Activated CD4-positive, alpha-beta memory T cell treated with anti-CD3 and anti-CD28 coated beads for 36 hours (primary cell): Measurements from ENCODE around the gene PTGIS. TPM values are rescaled to one million over a fixed set of nuclear protein-coding genes. Genes with fewer than 3 reads are reported as not detected.

ENCODE experiments used
- CTCF ChIA-PET: fragments of 350-600 bp; sonication (Branson Sonifier 250); formaldehyde crosslinking; loops from one replicate; lab custom pipeline; 2021; ENCODE audit warnings: antibody characterized with exemption, inconsistent platforms; lab: Charles Lee
- POLR2A ChIA-PET: fragments of 350-600 bp; sonication (Branson Sonifier 250); formaldehyde crosslinking; loops from one replicate; lab custom pipeline; 2021; ENCODE audit warnings: antibody characterized with exemption; lab: Charles Lee
- DNase-seq: peaks from one replicate; pipeline ENCODE4 v3.0.0-alpha.2; 2020
- H3K27ac Mint-ChIP-seq: one replicate; pipeline ENCODE4 v1.8.0; 2021; ENCODE audit warnings: mixed read lengths
- H3K27me3 Mint-ChIP-seq: one replicate; pipeline ENCODE4 v1.8.0; 2021; ENCODE audit warnings: mixed read lengths
- H3K36me3 Mint-ChIP-seq: one replicate; pipeline ENCODE4 v1.8.0; 2021; ENCODE audit warnings: mixed read lengths
- H3K4me1 Mint-ChIP-seq: one replicate; pipeline ENCODE4 v1.8.0; 2021; ENCODE audit warnings: low read depth, mixed read lengths
- H3K4me3 Mint-ChIP-seq: one replicate; pipeline ENCODE4 v1.8.0; 2021; ENCODE audit warnings: mild to moderate bottlenecking, mixed read lengths
- H3K9me3 Mint-ChIP-seq: one replicate; pipeline ENCODE4 v1.8.0; 2021; ENCODE audit warnings: mixed read lengths
- intact Hi-C: fragments of 100-400 bp; cut with micrococcal nuclease; formaldehyde crosslinking; loops from one replicate; pipeline ENCODE4 v1.15.1; 2023
- total RNA-seq, 2 experiments: library from RNA; stranded (reverse); gene quantifications; one replicate each; pipeline ENCODE4 v1.2.3, GENCODE V29; 2021

PTGIS gene
- total RNA-seq, 2 experiments from 2014 or later, result 1.8 TPM

DNA sequence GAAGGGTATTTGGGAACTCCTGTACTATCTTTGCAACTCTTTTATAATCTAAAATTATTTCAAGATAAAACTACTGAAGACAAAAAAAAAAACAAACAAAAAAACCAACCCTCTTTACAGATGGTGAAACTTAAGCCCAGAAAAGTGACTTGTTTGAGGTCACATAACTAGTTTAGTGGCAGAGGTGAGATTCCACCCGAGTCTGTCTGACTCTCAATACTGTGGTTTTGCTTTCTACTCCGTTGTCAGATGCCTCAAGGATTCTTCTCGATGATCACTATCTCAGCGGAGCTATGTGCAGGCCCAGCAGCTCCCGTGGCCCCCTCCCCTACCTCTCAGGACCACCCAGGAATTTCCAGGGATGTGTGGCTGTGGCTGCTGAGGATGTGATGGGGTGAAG, 49.4 kb downstream of the PTGIS start:
- no peak overlapping the region for H3K4me3 Mint-ChIP-seq
- no peak for DNase-seq
- no peak overlapping the region for H3K27ac Mint-ChIP-seq
- CTCF ChIA-PET, result interaction anchor here (1.9 kb wide), 1 partner anchor 10 kb away, joined by 6 read pairs; no protein-coding TSS in a partner anchor
- intact Hi-C loops, result no loop called here
- POLR2A ChIA-PET, result no interaction called here
- H3K4me1 Mint-ChIP-seq, result no peaks in the 10 kb centered on the region
- H3K36me3 Mint-ChIP-seq, result no peaks in the 10 kb centered on the region
- no peaks in the 10 kb centered on the region for H3K9me3 Mint-ChIP-seq
- H3K27me3 Mint-ChIP-seq, result peaks cover 20% of the 10 kb centered on the region

DNA sequence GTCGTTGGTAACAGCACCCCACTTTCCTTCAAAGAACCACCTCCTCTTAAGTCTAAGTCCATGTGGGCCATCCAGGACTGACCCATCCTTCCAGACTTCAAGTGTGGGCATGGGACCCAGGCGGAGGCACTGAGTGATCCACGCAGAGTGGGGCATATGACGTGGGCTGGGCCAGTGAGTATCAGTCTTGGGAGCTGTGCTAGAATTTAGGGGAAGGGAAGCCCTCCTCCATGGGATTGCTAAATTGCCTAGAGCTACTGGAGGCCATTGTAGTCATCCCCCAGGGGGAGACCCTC, 50.2 kb downstream of the PTGIS start:
- CTCF ChIA-PET, result interaction anchor here (1.9 kb wide), 1 partner anchor 9 kb away, joined by 6 read pairs; no protein-coding TSS in a partner anchor
- intact Hi-C loops, result no loop called here
- Mint-ChIP-seq H3K27me3 (peaks cover 17% of the 10 kb centered on the region), H3K4me1 (no peaks in the 10 kb centered on the region), H3K36me3 (no peaks in the 10 kb centered on the region), H3K9me3 (no peaks in the 10 kb centered on the region), H3K27ac (no peak overlapping the region), H3K4me3 (no peak overlapping the region)
- no peak for DNase-seq
- POLR2A ChIA-PET, result no interaction called here

DNA sequence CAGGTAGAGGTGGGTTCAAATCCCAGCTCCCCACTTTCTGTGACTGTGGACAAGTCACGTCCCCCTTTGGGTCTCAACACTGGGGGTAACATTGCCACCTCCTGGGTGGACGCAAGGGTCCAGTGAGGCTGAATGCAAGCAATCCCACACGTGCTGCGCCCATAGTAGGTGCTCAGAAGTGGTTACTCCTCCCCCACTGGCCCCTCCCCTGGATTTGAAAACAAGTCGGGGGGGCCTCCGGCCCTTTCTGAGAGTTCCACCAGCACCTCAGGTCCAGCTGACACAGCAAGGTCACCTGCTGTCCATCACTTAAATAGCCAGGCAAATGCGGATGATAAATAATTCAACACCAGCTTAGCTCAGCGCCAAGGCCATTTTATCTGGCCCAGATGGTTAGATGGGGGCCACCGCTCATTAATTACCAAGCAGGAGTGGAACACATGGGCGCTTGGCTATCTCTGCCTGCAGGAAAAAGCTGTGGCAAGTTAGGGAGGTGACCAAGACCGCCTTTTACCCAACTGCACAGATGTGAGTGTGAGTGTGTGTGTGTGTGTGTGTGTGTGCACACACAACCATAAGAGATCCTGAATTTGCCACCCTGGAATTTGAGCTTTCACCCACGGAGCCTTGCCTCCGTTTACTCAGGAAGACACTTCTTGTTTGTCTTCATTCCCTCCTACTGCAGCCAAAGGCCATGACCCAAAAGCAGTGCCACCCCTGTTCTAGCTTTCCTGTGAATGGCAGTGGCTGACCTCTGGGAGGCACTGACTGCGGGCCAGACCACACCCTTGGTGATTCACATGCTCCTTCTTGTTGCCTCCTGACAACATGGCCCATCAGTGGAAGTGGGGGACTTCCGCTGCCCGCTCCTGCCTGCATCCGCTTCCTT, 50.8 kb downstream of the PTGIS start:
- H3K4me1 Mint-ChIP-seq, result no peaks in the 10 kb centered on the region
- no peaks in the 10 kb centered on the region for H3K9me3 Mint-ChIP-seq
- CTCF ChIA-PET, result interaction anchor here (0.9 to 1.9 kb wide), 3 partner anchors 9 to 462 kb away, joined by 3 to 6 read pairs (median 3); no protein-coding TSS in a partner anchor

DNA sequence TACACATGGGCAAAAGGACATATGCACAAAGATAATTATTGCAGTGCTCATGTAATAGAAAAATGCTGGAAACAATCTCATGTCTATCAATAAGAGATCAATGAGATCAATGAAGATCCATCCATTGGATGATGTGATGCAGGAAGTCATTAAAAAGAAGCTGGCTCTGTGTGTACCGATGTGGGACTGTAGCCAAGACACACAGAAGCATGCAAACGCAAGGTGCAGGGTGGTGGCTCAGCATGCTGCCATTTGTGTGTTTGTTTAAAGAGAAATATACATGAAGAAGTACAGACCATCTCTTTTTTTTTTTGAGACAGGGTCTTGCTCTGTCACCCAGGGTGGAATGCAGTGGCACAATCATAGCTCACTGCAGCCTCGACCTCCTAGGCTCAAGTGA, 52.4 kb downstream of the PTGIS start:
- no peak for DNase-seq
- H3K36me3 Mint-ChIP-seq, result no peaks in the 10 kb centered on the region
- no peak overlapping the region for H3K27ac Mint-ChIP-seq
- no peak overlapping the region for H3K4me3 Mint-ChIP-seq
- H3K27me3 Mint-ChIP-seq, result peaks cover 17% of the 10 kb centered on the region
- H3K9me3 Mint-ChIP-seq, result no peaks in the 10 kb centered on the region
- intact Hi-C loops, result no loop called here
- no peaks in the 10 kb centered on the region for H3K4me1 Mint-ChIP-seq
- ChIA-PET POLR2A (no interaction called here), CTCF (interaction anchor here (0.6 to 1.3 kb wide), 3 partner anchors 10 to 463 kb away, joined by 3 to 4 read pairs (median 3); no protein-coding TSS in a partner anchor)

More for the DNA sequence above, 50.8 kb downstream of the PTGIS start:
- Mint-ChIP-seq H3K4me3 (no peak overlapping the region), H3K27me3 (peaks cover 16% of the 10 kb centered on the region), H3K36me3 (no peaks in the 10 kb centered on the region), H3K27ac (no peak overlapping the region)
- intact Hi-C loops, result no loop called here
- POLR2A ChIA-PET, result no interaction called here
- DNase-seq, result no peak

DNA sequence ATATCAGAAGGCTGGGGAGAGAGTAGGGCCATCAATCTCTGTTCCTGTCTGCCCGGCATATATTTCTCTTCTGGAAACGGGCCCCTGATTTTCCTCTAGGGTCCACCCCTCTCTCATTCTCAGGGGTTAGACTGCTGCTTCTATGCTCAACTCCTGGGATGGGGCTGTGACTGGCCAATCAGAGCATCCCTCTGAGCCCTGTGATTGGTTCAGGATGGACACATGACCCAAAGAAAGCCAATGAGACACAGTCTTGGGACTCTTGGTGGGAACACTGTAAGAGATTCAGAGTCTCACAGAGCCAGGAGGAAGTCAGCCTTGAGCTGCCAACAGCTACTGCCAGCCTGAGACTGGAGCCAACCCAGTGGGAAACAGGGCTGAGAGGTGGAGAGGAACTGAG, 54.4 kb downstream of the PTGIS start:
- Mint-ChIP-seq H3K4me3 (no peak overlapping the region), H3K9me3 (no peaks in the 10 kb centered on the region), H3K27ac (no peak overlapping the region), H3K36me3 (no peaks in the 10 kb centered on the region), H3K4me1 (peaks cover under 1% of the 10 kb centered on the region), H3K27me3 (peaks cover 30% of the 10 kb centered on the region)
- POLR2A ChIA-PET, result no interaction called here
- CTCF ChIA-PET, result no interaction called here
- intact Hi-C loops, result no loop called here
- DNase-seq, result no peak

DNA sequence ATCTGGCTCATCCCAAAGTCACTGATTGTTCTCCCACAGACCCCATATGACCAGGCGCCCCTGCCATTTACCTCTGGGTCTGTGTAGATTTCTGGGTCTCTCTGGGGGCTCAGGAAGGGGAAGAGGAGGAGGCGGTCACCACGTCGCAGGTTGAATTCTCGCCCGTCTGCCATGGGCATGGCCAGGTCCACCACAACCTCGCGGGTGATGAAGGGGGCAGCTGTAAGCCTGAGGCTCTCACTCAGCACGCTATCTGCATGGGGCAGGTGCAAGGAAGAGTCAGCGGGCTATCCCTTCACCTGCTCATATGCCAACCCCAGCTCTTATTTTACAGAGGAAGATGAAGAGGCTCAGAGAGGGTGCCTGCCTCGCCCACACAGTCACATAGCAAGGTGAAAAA, 54.9 kb downstream of the PTGIS start:
- ChIA-PET CTCF (no interaction called here), POLR2A (no interaction called here)
- Mint-ChIP-seq H3K27me3 (peaks cover 33% of the 10 kb centered on the region), H3K4me3 (no peak overlapping the region), H3K9me3 (no peaks in the 10 kb centered on the region), H3K36me3 (no peaks in the 10 kb centered on the region), H3K4me1 (peaks cover 3% of the 10 kb centered on the region), H3K27ac (no peak overlapping the region)
- intact Hi-C loops, result no loop called here
- DNase-seq, result no peak

DNA sequence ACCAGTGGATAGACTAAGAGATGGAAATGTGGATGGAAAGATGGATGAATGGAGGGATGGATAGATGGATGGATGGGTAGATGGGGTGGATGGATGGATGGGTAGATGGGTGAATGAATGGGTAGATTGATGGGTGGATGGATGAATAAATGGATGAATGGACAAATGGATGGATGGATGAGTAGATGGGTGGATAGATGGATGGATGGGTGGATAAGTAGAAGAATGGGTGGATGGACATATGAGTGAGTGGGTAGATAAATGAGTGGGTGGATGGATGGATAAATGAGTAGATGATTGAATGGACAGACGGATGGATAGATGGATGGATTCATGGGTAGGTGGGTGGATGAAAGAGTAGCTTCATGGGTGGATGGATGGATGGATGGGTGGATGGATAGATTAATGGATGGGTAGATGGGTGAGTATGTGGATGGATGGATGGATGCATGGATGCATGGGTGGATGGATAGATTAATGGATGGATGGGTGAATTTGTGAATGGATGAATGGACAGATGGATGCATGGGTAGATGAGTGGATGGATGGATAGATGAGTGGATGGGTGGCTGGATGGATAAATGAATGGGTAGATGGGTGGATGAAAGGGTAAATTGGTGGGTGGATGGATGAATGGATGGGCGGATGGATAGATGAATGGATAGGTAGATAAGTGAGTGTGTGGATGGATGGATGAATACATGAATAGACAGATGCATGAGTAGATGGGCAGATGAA, 56.0 kb downstream of the PTGIS start:
- no peaks in the 10 kb centered on the region for H3K9me3 Mint-ChIP-seq
- H3K27ac Mint-ChIP-seq, result no peak overlapping the region
- intact Hi-C loops, result no loop called here
- no peaks in the 10 kb centered on the region for H3K36me3 Mint-ChIP-seq
- CTCF ChIA-PET, result interaction anchor here (1.4 kb wide), 1 partner anchor 30 kb away, joined by 4 read pairs; no protein-coding TSS in a partner anchor
- H3K4me1 Mint-ChIP-seq, result peaks cover 3% of the 10 kb centered on the region
- H3K4me3 Mint-ChIP-seq, result no peak overlapping the region
- no peak for DNase-seq
- H3K27me3 Mint-ChIP-seq, result peaks cover 40% of the 10 kb centered on the region
- POLR2A ChIA-PET, result no interaction called here

DNA sequence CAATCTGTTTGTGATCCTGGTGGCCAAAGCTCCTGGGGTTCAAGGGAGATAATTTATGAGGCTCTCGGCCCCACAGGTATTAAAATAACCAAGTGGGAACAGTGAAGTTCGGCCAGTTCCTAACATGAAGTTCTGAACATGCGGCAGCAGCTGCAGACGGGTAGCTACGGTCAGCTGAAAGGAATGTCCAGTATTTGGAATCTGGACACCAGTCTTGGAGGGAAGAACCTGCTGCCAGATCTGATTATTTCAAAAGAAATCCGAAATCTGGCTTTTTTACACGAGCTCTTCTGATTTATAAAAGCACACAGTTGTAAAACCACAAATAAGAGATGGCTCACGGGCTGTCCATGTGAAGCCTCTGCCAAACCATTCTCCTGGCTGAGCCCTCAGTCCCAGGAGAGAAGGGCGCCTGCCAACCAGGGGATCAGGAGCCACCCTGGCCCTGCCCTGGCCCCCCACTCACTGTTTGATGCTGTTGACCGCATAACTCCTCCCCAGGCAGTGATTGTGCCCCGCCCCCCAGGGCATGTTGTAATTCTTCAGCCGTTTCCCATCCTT, 57.3 kb downstream of the PTGIS start:
- no peaks in the 10 kb centered on the region for H3K36me3 Mint-ChIP-seq
- H3K27me3 Mint-ChIP-seq, result peaks cover 48% of the 10 kb centered on the region
- intact Hi-C loops, result no loop called here
- H3K4me1 Mint-ChIP-seq, result peaks cover 3% of the 10 kb centered on the region
- ChIA-PET POLR2A (no interaction called here), CTCF (interaction anchor here (0.9 to 1.4 kb wide), 2 partner anchors 31 to 86 kb away, joined by 3 to 4 read pairs; no protein-coding TSS in a partner anchor)
- no peak for DNase-seq
- no peaks in the 10 kb centered on the region for H3K9me3 Mint-ChIP-seq
- no peak overlapping the region for H3K27ac Mint-ChIP-seq
- no peak overlapping the region for H3K4me3 Mint-ChIP-seq

DNA sequence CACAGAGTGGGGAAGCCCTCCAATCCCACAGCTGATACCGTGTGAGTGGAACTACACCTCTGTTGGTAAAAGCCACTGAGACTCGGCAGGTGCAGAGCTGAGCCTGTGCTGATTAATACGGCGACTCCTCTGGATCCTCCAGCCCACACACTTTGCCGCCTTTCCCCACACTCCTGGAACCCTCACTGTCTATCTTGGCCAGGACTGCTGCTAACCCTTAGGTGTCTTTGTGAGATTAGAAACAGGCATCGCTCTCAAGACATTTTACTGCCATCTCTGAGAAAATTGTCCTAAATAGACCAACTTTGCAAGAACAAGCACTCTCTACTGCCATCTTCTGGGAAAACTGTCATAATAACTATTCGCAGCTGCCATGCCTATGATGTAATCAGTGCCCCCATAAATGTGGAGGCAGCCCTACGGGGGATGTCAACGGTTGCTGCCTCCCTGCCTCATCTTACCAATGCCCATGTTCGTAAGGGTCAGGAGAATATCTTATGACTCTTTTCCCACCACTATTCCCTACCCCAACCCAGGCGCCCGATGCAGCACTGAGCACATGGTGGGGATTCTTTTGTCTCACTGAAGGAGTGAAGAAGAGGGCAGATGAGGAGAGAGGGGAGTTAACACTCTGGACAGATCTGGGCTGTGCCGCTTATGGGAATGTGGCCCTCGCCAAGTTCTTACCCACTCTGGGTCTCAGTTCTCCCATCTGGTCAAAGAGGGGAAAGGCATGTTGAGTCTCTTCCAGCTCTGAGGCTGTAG, 59.3 kb downstream of the PTGIS start:
- Mint-ChIP-seq H3K27ac (no peak overlapping the region), H3K4me1 (peaks cover 3% of the 10 kb centered on the region), H3K27me3 (peaks cover 46% of the 10 kb centered on the region), H3K36me3 (no peaks in the 10 kb centered on the region), H3K9me3 (no peaks in the 10 kb centered on the region), H3K4me3 (no peak overlapping the region)
- intact Hi-C loops, result loop anchor here (1.0 kb wide), 1 partner anchor 174 kb away; no protein-coding TSS in a partner anchor
- CTCF ChIA-PET, result interaction anchor here (0.7 to 5.3 kb wide), 13 partner anchors 9 to 178 kb away, joined by 3 to 29 read pairs (median 5); no protein-coding TSS in a partner anchor
- no peak for DNase-seq
- POLR2A ChIA-PET, result no interaction called here

DNA sequence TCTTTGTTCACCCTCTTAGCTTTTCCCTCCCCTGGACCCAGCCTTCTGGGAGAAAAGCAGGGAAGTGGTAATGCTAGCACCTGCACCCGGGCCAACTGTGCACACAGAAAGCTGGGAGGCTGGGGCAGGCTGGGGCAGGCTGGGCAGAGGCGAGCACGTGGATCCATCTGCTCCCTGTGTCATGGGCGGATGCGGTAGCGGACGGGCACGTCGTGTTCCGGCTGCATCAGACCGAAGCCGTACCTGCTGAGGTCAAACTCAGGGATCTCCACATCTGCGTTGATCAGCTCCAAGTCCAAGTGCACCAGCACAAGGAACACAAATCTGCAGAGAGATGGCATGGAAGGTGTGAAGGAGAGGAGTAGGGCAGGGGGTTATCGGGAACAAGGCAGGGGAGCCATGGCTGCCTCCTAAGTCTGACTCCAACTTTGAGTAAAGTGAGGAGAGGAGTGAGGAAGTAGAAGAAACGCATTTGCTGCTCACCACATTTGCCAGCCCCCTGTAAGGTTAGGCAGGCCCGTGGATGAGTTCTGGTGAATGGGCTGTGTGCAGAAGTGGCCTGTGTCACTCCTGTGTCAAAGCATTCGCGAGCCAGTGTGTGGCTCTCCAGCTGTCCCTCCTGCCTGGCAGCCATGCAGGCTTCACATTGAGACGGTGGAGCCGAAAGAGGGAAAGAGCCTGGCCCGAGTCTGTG, 60.0 kb downstream of the PTGIS start:
- Mint-ChIP-seq H3K36me3 (no peaks in the 10 kb centered on the region), H3K4me3 (no peak overlapping the region), H3K4me1 (peaks cover 3% of the 10 kb centered on the region), H3K27me3 (peaks cover 51% of the 10 kb centered on the region), H3K27ac (no peak overlapping the region), H3K9me3 (no peaks in the 10 kb centered on the region)
- no peak for DNase-seq
- ChIA-PET POLR2A (no interaction called here), CTCF (interaction anchor here (0.7 to 5.3 kb wide), 13 partner anchors 9 to 177 kb away, joined by 3 to 29 read pairs (median 5); no protein-coding TSS in a partner anchor)
- intact Hi-C loops, result loop anchor here (1.0 kb wide), 1 partner anchor 174 kb away; no protein-coding TSS in a partner anchor

DNA sequence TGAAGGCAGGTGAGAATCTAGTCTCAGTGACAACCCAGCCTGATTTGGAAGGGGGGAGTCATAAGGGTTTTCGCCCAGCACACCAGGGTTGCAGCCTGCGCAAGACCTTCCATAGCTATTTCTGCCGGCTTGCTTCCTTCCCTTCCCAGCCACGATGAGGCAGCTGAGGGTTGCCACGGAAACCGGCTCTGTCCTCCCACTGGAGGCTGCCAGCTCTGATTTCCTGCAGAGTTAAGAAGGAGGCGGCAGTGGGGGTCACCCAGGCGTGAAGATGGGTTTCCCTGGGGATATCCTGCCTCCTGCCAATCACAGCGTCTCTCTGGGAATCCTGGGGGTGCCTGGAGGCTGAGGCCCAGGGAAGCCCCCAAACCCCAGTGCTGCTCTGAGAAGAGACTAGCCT, 62.4 kb downstream of the PTGIS start:
- no peak overlapping the region for H3K4me3 Mint-ChIP-seq
- no peak for DNase-seq
- H3K9me3 Mint-ChIP-seq, result no peaks in the 10 kb centered on the region
- H3K36me3 Mint-ChIP-seq, result no peaks in the 10 kb centered on the region
- H3K4me1 Mint-ChIP-seq, result peaks cover 3% of the 10 kb centered on the region
- ChIA-PET POLR2A (no interaction called here), CTCF (interaction anchor here (0.5 to 5.3 kb wide), 7 partner anchors 10 to 1244 kb away, joined by 3 to 29 read pairs (median 3); no protein-coding TSS in a partner anchor)
- no peak overlapping the region for H3K27ac Mint-ChIP-seq
- intact Hi-C loops, result no loop called here
- H3K27me3 Mint-ChIP-seq, result peaks cover 47% of the 10 kb centered on the region
